Mesothelial cell of epicardium (in vitro differentiated cells): ENCODE measurements around the gene EID2. TPM values are rescaled to one million over a fixed set of nuclear protein-coding genes. Genes with fewer than 3 reads are reported as not detected.

Source experiments
- DNase-seq, 2 experiments: peaks; one replicate each; pipeline ENCODE4 v3.0.0; 2021; ENCODE audit warnings: low spot score in 2 of 2; ENCODE audit not compliant: unreplicated experiment in 2 of 2
- H3K27ac Mint-ChIP-seq: 2 replicates; pipeline ENCODE4 v1.8.0; 2021; ENCODE audit warnings: mixed read lengths
- H3K27me3 Mint-ChIP-seq: 2 replicates; pipeline ENCODE4 v1.8.0; 2021; ENCODE audit warnings: low read depth, mixed read lengths
- H3K36me3 Mint-ChIP-seq: 2 replicates; pipeline ENCODE4 v1.8.0; 2021; ENCODE audit warnings: mixed read lengths
- H3K4me1 Mint-ChIP-seq: 2 replicates; pipeline ENCODE4 v1.8.0; 2021; ENCODE audit warnings: mixed read lengths
- H3K4me3 Mint-ChIP-seq: 2 replicates; pipeline ENCODE4 v1.8.0; 2021; ENCODE audit warnings: mild to moderate bottlenecking, moderate library complexity, mixed read lengths
- H3K9me3 Mint-ChIP-seq: 2 replicates; pipeline ENCODE4 v1.8.0; 2021; ENCODE audit warnings: mixed read lengths
- total RNA-seq: library from RNA; stranded (reverse); gene quantifications from 3 replicates; pipeline ENCODE4 v1.2.1, GENCODE V29; 2021
- TF ChIP-seq, protein P1 (sequence below): fragments of 200-600 bp; sonication (generic); IDR thresholded peaks from one replicate; pipeline ENCODE4 v1.5.0; 2021; ENCODE audit warnings: antibody characterized with exemption; ENCODE audit not compliant: unreplicated experiment

The EID2 gene
- total RNA-seq, 1 donor from 2014 or later = 19.7 TPM

DNA sequence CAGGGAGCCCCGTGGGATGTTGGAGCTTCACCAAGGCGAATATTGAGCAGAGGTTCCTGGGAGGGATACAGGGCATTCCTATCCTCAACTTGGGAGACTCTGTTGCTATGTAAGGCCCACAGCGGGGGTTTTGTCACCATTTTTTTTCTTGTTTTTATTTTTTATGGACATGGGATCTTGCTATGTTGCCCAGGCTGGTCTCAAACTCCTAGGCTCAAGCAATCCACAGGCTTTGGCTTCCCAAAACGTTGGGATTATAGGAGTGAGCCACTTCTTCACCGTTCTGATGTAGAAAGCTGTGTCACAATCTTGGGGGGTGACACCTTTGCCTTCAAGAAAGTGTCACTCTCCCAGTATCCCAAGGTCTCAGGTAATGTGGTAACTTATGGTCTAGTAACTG lies 38.6 kb downstream of the EID2 start:
- H3K27ac Mint-ChIP-seq = no peak overlapping the region
- peaks cover 93% of the 10 kb centered on the region for H3K27me3 Mint-ChIP-seq
- no peak overlapping the region for H3K4me3 Mint-ChIP-seq
- peaks cover 14% of the 10 kb centered on the region for H3K4me1 Mint-ChIP-seq
- no peaks in the 10 kb centered on the region for H3K36me3 Mint-ChIP-seq
- TF ChIP-seq, protein P1, sequence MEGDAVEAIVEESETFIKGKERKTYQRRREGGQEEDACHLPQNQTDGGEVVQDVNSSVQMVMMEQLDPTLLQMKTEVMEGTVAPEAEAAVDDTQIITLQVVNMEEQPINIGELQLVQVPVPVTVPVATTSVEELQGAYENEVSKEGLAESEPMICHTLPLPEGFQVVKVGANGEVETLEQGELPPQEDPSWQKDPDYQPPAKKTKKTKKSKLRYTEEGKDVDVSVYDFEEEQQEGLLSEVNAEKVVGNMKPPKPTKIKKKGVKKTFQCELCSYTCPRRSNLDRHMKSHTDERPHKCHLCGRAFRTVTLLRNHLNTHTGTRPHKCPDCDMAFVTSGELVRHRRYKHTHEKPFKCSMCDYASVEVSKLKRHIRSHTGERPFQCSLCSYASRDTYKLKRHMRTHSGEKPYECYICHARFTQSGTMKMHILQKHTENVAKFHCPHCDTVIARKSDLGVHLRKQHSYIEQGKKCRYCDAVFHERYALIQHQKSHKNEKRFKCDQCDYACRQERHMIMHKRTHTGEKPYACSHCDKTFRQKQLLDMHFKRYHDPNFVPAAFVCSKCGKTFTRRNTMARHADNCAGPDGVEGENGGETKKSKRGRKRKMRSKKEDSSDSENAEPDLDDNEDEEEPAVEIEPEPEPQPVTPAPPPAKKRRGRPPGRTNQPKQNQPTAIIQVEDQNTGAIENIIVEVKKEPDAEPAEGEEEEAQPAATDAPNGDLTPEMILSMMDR = no peak
- no peaks in the 10 kb centered on the region for H3K9me3 Mint-ChIP-seq
- no peak for DNase-seq

DNA sequence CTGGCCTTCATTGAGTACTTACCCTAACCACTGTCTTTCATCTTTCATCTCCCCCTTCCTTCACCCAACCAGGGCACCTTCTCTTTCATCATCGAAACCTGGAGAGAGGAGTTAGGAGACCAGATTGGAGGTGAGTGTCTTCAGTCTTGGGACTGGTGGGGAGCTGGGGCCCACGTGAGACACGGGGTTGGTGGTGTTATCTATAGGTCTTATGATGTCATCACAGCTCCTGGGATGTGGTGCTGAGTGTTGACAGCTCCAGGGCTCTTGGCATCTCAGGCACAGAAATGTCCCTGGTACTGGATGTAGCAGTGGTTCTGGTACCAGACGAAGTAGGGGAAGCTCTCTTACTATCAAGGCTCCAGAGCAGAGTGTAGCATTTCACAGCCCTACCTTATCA lies 39.4 kb downstream of the EID2 start:
- H3K4me1 Mint-ChIP-seq = peaks cover 14% of the 10 kb centered on the region
- H3K4me3 Mint-ChIP-seq = no peak overlapping the region
- no peak for DNase-seq
- H3K9me3 Mint-ChIP-seq = no peaks in the 10 kb centered on the region
- TF ChIP-seq, protein P1 = no peak
- no peaks in the 10 kb centered on the region for H3K36me3 Mint-ChIP-seq
- peaks cover 94% of the 10 kb centered on the region for H3K27me3 Mint-ChIP-seq
- no peak overlapping the region for H3K27ac Mint-ChIP-seq

DNA sequence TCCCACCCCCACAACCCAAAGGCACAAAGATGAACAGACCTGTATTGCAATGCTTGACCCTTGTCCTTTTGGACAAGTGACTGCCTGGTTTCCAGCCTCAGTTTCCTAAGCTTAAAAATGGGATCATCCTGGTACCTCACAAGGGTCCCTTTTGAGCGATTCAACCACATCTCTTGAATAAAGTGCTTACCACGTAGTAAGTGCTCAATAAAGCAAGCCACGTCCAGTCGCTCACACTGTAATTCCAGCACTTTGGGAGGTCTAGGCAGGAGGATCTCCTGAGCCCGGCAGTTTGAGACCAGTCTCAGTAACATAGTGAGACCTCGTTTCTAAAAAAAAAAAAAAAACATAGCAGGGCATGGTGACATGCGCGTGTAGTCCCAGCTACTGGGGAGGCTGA lies 40.0 kb downstream of the EID2 start:
- no peak for DNase-seq
- Mint-ChIP-seq H3K9me3 (no peaks in the 10 kb centered on the region), H3K4me3 (peak overlapping the region; percentile 28), H3K4me1 (peaks cover 14% of the 10 kb centered on the region), H3K27ac (no peak overlapping the region), H3K27me3 (peaks cover 91% of the 10 kb centered on the region), H3K36me3 (no peaks in the 10 kb centered on the region)
- TF ChIP-seq, protein P1 = no peak

DNA sequence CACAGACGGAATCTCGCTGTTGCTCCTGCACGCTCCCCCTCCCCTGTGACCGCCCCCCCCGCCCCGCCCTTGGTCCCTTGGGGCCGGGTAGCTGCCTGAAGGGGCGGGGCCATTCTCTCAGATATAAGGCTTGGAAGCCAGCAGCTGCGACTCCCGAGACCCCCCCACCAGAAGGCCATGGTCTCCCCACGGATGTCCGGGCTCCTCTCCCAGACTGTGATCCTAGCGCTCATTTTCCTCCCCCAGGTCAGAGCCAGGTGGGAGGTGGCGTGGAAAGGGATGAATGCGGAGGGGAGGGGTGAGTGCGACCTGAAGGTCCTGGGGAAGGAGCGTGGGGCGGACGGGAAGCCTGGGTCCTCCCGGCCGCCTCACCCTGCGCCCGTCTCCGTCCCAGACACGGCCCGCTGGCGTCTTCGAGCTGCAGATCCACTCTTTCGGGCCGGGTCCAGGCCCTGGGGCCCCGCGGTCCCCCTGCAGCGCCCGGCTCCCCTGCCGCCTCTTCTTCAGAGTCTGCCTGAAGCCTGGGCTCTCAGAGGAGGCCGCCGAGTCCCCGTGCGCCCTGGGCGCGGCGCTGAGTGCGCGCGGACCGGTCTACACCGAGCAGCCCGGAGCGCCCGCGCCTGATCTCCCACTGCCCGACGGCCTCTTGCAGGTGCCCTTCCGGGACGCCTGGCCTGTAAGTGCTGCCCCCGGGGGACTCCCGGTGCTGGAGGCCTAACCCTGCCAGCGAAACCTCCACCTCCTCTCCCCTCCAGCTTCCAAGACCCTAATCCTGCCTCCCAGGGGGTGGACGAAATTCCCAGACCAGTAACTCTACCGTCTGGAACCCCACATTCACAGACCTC lies 40.9 kb downstream of the EID2 start, which contains the start of gene DLL3:
Gene DLL3 (plus strand): TSS at position 150 of the 845 bp plus-strand sequence. CDS start 28 bp downstream, at position 178.
- Mint-ChIP-seq H3K27ac (no peak within 1 kb of the TSS), H3K27me3 (peaks cover 83% of the 10 kb centered on the region), H3K4me1 (peaks cover 14% of the 10 kb centered on the region), H3K36me3 (no peaks in the 10 kb centered on the region), H3K9me3 (no peaks in the 10 kb centered on the region), H3K4me3 (peak within 1 kb of the TSS; percentile 45)
- no peak for DNase-seq
- TF ChIP-seq, protein P1 = no peak

DNA sequence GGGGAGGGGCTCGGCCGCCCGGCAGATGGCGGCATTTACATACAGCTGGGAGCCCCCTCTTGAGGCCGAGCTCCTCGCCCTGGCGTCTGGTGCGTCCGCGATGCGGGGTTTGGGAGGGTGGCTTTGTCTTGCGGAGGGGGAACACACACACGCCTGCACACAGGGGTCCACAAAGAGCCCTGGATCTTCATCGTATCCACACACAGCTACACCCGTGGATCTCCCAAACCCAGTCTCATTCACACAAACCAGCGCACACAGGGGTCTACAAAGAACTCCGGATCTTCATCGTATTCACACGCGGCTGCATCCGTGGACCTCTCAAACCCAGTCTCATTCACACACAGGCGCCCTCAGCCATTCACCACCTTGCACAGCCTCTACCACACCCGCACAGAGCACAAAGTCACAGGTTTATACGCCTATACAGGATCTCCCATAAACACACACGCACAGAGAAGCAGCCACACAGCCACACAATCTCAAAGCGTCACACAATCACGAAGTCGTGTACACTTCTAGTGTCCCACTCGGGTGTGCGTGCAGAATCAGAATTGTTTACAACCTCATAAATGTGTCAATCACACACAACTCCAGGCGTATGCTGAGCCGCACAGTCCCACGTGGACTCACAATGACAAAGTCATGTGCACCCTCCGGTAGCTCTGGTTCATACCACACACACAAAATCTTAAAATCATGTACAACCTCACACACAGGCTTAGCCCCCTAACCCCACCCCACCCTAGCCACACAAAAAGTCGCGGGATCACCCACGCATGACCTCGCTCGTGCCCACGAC lies 41.8 kb downstream of the EID2 start:
- H3K4me3 Mint-ChIP-seq = peak overlapping the region; percentile 45
- H3K36me3 Mint-ChIP-seq = no peaks in the 10 kb centered on the region
- peaks cover 14% of the 10 kb centered on the region for H3K4me1 Mint-ChIP-seq
- H3K9me3 Mint-ChIP-seq = no peaks in the 10 kb centered on the region
- H3K27ac Mint-ChIP-seq = no peak overlapping the region
- peaks cover 74% of the 10 kb centered on the region for H3K27me3 Mint-ChIP-seq
- TF ChIP-seq, protein P1 = no peak
- DNase-seq = peak in 1 of 2 experiments; percentile 56
